SIG-M5 treated with dmso at 0.1 percent for 504 hours (cell line): ENCODE results near the gene DNTT.
"Not testable (repeated sequence)": the region's sequence is repeated elsewhere in the genome, so short reads cannot be mapped to it uniquely, and the experiment has no call there.

Source experiments
- DNase-seq: peaks from one replicate; lab custom pipeline; 2025; ENCODE audit not compliant: unreplicated experiment; lab: John Stamatoyannopoulos, UW

Gene DNTT

DNA sequence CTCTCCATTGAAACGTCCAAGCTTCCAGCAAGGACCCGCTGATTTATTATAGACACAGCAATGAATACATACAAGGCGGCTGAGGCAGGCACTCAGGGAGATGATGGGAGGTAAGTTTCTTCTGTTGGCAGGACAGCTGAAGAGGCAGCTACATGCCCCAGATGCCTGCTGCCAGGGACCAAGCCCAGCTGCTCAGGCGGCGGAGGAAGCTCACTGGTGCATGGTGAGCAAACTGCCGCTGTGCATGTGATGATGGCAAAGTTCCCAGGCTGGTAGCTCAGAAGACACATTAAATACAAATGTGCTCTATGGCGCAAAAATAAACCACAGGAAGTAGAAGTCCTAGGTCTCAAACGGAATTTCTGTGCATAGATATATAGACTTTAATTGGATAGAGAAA lies 2.3 kb downstream of the DNTT start:
- no peak for DNase-seq

DNA sequence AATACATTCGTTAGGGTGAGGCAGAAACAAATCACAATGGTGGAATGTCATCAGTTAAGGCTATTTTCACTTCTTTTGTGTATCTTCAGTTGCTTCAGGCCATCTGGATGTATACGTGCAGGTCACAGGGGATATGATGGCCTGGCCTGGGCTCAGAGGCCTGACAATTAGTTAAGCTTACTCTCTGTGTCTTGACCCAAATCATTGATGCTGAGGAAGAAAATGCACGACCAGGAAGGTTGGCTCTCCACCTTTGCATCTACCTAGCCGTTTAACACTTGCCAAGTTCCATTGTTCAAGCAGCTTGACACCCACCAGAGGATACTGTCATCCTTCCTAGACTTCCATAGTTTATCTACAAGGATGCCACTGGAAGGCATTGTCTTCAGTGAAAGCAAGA lies 4.6 kb downstream of the DNTT start:
- DNase-seq: not testable (repeated sequence)

DNA sequence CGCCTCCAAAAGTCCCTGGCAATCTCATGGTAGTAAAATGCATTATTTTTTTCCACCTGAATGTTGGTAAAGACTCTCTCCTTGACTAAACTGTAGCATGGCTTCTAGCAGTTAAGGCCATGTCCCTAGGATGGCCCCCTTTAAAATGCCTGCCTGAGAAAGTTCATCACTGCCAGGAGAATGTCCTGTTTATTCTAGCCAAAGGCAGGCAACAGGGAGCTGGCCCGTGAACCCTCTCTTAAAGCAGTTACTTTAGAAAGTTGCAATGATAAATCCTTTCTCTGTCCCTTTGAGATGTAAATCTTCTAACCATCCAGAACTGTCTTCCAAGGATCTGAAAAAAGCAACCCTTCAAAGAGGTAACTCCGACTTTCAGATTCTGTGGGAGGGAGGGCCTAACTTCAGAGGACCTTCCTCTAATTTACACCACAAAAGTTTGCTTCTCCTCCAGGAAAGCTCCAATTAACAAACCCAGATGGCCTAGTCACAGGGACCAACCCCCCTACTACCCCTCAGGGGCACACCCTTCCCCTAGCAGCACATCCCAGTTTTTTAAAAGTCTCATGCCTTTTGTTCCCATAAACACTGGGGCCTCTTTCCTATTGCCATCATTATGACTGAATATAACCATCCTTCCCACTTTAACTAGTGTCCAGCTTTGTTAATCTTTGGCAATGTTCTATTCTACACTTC lies 5.5 kb downstream of the DNTT start:
- no peak for DNase-seq

DNA sequence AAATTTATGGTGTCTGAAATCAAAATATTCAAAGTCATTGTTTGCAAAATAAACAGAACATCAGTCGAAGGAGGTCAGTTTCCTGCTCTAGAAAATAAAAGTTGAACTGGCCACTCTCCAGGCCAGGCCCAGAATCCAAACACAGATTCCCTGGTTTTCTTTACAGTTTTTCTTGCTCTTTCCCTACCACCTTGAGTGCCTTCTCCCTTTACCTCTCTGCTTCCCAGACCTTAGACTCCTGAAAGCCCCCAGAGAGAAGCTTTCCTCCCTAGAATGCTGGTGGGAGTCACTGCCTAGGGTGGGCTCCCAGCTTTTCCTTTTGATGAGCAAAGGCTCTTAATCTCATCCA lies 6.1 kb downstream of the DNTT start:
- no peak for DNase-seq

DNA sequence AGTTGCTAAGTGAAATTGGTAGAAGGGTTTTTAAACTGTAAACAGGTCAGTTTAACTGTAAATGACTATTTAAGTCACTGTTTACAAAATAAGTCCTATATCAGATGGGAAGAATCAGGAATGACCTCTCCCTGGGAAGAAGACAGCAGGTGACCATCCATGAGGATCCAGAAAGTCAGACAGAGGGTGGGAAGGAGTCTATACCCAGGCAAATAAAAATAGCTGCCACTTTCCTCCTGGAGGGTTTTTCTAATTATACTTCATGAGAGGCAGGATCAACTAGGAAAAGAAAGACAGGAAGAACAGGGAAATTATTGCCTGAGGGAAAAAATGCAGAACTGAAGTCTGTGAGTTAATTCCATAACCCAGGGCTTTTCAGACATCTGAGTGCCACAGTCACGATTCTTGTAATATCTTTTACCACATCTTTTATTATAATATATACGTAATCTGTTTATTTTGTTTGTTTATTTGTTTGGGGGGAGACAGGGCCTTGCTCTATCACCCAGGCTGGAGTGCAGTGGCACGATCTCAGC lies 7.0 kb downstream of the DNTT start:
- DNase-seq: no peak

DNA sequence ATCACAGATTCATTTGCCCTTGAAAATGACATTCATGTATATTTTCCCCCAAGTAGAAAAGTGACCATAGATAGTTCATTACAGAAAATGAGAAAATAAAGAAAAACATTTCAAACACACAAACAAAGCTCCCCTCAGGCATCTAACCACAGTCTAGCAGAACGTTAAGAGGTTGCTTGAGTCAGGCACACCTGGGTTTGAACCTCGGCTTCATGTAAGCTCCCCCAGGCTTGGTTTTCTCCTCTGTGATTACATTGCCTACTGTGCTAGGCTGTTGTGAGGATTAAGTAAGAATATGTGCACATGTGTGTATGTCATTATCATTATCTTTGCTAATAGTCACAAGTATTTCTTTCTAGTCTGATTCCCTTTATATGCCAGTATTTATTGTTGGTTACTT lies 9.1 kb downstream of the DNTT start:
- DNase-seq: no peak

DNA sequence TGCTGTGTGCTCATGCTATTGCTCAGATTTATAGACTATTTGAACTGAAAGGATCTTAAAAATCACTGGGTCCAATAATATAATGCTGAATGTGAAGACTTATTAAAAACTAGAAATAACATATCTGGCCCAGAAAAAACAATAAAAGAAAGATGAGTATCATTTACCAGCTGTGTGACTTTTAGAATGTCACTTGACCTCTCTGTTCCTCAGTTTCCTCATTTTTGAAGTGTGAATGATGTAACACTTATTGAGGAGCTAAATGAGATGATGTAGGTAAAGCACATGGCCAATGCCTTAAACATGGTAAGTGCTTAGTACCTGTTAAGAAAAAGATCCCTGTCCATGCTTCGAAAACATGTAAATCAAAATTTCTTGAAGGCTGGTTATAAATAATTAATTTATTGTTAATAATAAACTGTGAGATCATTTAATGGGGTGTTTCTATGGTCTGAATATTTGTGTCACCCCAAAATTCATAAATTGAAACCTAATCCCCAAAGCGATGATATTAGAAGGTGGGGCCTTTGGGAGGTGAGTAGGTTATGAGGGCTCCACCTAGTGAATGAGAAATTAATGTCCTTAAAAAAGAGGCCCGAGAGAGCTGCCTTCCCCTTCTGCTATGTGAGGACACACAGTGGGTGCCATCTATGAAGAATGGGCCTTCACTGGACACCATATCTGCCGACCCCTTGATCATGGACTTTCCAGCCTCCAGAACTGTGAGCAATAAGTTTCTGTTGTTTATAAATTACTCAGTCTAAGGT lies 13.0 kb downstream of the DNTT start:
- no peak for DNase-seq

DNA sequence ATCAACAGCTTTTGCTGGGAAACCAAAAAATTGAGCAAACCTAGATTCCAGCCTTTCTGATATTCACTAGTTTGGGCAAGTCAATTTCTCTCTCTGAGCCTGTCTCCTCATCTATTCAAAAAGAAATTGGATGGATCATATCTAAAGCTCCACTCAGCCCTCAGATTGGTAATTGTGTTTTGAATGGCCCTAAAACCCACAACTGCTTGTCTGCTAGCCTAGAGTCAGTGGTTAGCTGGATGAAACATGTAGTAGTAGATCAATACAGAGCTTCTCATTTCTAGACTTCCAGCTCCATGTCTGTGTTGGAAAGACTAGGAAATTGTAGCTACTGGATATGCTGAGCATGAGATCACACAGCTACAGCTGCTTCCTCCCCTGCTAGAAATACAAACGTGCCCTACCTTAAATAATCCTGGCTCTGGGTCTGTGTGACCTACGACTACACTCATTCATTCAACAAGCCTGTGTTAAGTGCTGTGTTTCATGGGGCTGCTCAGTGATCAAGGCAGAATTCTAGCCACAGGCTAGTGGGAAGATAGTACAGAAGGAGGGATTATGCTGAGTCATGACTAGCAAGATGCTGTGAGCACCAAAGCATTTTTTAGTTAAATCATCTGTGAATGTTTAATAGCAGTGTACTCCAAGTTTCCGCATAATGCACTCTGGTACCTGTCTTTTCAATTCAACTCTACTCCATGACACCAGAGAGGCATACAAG lies 15.7 kb downstream of the DNTT start:
- DNase-seq: no peak

DNA sequence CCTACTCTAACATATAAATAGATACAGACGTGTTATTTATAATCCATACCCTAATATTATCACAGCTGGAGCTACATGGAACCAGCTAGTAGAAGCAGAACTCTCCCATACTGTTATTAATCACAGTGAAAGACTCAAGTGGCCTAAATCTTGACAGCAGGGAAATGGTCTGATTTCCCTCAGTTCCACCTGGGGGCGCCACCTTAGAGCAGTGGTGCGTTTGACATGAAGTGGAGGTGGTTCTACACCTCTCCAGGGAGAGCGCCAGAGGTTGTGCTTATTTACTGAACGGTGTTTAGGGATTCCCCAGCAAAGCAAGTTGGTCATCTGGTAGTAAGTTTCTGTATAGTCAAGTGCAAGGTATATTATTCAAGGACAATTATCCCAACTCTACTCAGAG lies 17.6 kb downstream of the DNTT start:
- DNase-seq: no peak

DNA sequence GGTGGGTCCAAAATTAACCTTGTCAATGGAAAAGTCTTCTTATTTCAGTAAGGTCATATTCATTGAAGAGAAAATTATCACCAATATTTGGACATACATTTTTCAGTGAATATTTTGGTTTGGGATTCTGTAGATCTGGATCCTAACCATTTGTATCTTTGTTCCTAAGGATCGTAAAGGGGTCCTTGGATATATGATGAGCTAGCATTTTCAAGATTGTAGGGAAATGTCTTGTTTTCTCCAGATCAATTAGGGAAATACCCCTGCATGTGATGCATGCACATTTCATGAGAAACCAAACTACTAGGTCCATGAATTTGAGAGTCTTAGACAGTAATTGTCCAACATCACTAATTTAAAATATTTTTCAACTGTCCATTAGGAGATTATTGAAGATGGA lies 18.0 kb downstream of the DNTT start:
- no peak for DNase-seq

DNA sequence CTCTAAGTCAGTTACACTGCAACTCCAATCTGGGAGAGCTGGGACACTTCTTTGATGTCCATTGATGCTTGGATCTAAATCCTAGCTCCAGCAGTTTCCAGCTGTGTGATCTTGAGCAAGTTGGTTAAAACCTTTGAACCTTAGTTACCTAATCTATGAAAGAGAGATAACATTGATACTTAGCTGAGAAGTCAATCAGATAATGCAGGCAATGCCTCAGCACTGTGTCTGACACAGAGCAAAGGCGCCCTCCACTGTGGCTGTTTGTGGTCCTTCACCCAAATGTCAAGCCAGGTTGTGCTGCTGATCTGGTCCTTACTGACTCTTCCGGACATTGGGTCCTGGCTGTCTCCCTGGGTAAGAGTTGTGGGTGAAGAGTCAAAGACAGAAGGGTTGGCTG lies 20.2 kb downstream of the DNTT start:
- DNase-seq: no peak

DNA sequence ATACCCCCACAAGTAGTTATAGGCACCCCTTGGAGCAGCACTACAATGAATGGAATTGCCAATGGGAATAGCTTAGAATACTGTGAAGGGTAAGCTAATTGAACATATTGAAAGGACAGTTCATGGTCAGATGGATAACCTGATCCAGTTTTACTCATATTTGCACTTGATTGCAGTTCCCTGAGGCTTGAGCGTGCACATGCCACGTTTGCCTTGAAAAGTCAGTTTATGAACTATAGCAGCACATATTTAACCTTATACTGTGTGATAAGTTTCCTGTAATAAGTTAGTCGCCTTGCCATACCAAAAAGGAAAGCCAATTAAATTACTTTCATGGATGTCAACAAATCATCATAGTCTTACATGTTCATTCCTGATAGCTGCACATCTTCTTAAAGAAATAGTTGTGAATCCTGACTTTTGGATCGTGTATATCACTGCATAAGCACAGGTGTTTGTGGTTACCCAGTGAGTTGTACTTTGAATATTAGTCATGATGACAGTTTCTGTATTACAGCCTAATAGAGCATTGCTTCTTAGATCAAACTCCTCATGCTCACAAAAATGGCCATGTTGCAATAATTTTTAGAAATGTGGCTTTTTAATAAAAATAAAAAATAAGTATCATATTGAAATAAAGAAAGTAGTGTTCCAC lies 21.6 kb downstream of the DNTT start:
- no peak for DNase-seq

DNA sequence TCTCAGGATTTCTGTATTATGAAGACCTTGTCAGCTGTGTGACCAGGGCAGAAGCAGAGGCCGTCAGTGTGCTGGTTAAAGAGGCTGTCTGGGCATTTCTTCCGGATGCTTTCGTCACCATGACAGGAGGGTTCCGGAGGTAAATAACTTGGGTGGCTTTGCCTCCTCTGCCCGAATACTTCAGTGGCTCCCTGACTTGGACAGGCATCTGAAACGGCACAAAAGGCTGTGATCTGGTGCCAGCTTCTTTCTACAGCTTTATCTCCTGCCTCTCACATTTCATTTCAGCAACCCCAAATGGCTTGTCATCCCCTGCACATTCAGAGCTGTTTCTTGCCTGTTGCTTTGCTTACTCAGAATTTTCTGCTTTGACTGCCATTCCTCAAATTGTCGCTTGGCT lies 23.2 kb downstream of the DNTT start:
- DNase-seq: no peak

DNA sequence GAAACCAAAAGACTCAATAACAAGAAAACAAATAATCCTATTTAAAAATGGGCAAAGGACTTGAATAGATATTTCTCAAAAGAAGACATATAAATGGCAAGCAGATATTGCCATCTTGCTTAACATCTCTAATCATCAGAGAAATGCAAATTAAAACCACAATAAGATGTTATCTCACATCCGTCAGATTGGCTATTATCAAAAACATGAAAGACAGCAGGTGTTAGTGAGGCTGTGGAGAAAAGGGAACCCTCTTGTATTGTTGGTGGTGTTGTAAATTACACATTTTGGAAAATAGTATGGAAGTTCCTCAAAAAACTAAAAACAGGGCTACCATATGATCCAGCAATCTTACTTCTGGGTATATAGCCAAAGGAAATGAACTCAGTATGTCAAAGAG lies 28.9 kb downstream of the DNTT start:
- DNase-seq: no peak

DNA sequence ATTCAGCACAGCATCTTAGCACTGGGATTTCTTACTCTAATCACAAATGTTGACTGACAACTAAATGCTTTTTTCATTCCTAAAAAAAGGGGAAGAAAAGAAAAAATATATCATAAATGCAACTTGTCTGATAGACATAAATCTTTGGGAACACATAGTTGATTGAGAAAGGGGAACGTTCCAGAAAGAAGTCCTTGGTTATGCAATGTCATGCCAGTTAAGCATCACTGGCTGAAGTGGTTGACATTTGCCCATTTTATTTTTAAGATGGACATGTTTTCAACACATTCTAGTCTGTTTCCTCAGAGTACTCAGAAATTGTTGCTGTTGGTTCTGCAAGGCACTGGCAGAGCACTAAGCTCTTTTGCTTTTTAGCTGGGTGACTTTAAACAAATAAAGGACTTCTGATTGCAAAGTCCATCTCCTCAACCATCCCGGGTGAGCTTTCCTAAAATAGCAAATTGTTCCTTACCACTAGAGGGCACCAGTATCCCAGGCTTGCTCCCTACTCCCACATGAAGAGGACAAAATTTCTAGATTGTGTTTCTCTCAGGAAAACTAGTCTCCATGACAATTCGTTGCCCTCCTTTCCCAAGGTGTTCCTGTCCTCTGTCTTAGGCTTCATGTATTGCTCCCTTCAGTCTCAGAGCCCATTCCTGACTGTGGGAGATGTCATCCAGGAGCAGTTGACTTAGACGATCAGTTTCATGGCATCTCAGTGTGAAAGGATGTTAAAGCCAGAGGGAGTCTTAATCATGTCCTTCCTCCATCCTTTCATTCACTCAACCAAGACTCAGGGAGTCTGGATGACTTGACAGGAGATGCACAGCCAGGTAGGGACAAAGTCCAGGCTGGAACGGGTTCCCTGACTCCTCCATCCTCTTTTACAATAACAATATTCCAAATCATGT lies 30.6 kb downstream of the DNTT start:
- DNase-seq: peak; percentile 5

DNA sequence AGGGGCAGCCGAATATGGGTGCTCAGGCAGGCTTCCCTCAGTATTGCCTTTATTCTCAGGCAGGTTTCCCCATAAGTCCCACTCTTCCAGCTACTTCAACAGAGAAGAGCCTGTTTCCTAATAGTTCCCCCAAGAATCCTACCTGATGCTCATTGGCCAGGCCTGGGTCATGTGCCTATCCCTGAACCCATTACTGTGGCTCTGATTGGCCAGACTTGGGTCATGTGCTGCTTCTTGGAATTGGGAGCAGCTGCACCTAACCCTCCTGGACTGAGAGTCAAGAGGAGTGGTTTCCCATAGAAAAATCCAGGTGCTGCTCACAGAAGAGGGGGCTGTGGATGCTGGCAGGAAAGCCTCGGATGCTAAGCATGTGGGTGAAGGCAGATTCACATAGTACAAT lies 32.9 kb downstream of the DNTT start:
- DNase-seq: no peak

DNA sequence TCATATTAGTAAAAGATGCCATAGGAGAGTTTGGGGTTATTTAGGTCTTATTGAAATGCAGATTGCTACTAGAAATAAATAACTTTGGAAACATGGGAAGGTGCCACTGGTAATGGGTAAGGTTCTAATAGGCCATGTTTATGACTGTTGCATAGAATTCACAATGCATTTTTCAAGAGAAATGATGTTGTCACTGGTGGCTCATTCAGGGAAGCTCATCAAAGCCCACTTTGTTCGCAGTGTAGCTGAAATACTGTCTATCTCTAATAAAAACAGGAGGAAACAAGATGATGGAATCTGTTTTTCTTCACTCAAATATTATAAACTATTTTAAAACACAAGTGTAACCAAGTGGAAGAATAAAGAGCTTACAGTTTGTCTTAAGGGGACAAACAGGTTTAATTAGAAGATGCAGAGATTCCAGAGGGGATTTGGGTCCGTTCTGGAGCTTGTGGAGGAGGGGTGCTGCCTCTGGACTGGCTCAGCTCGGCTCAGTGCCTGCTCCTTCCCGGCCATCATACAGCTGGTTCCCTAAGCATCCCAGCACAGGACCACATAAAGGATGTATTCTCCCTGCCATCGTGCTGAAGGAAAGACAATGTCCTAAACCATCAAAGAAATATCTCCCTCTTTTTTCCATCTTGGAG lies 34.2 kb downstream of the DNTT start:
- DNase-seq: no peak

DNA sequence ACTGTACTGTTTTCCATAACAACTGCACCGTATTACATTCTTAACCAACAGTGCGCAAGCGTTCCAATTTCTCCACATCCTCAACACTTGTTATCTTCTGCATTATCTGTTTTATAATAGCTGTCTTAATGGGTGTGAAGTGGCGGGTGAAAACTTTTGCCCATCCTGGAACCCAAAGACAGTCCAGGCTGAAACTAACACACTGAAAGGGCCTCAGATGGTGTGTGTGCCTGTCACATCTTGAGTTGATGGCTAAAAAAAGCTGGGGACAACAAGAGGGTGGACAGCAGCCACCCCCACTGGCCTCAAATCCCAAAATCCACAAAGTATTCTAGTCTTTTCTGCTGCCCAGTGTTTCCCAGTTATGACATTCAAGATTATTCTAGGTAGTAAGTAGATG lies 35.1 kb downstream of the DNTT start:
- DNase-seq: no peak

DNA sequence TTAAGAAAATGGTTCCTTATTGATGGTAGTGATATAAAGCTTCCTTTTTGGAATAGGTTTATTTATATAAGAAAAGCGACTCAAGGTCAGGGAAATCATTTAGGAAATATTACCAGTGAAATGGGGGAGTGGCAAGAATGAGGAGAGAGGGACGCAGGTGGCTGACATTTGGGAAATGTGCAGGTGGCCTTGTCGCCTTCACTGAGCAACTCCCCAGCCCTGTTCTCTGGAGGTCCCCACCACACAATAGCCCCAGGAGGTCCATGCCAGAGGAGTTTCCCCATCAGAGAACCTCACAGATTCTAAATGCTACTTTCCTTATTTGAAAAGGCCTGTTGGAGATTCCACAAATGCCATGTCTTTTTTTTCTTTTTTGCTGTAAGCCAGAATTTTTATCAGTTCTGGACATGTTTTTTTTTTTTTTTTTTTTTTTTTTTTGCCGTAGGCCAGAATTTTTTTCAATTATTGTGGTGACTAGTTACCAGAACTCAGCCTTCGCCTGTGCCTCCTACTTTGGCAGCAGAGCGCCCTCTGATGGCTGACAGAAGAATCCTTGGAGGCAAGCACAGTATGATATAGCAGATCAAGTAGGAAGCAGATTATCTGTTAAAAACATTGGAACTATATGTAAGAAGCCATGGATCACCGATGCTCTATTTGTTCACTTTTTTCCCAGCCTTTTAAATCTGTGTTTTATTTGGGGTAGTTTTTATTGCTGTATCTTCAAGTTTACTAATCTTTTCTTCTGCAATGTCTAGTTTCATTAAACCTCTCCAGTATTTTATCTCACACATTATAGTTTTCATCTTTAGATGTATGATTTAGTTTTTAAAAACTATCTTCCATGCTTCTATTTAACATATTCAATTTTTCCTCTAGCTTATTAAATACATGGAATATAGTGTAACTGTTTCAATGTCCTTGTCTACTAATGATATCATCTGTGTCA lies 36.0 kb downstream of the DNTT start:
- peak; percentile 65 for DNase-seq
